Measurements from ENCODE around the gene TMEM63B. TPM values are rescaled to one million over a fixed set of nuclear protein-coding genes. Genes with fewer than 3 reads are reported as not detected.

The TMEM63B gene
- total and polyA plus RNA-seq, 2 experiments from 2014 or later: 14.1 to 43.2 TPM

DNA sequence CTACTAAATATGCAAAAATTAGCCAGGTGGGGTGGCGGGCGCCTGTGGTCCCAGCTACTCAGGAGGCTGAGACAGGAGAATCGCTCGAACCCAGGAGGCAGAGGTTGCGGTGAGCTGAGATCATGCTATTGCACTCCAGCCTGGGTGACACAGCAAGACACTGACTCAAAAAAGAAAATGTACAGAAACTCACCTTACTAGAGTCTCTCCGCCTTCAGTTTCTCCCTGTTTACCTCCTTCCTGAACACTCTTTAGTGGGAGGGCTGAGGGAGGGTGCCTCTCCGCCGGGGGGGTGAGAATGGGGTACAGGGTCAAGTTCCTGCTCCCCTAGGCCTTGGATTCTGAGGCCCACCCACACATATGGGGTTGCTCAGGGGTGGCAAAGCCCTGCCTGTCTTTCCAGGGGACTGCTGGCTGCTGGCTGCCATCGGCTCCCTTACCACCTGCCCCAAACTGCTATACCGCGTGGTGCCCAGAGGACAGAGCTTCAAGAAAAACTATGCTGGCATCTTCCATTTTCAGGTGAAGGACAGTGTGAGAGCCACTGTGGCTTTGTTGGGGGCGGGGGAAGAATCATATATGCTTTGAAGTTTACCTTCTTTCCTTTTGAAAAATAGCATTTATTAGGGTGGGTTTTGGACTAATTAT is 44.7 kb downstream of the TMEM63B start:
- DNase-seq: no peak
- no peak overlapping the region for H2AFZ ChIP-seq
- H3K27me3 ChIP-seq (replicated peaks; ENCODE audit: insufficient read depth): no peaks in the 10 kb centered on the region
- H3K9me3 ChIP-seq (ENCODE audit: low read depth): no peaks in the 10 kb centered on the region
- no peak overlapping the region for H3K9ac ChIP-seq
- no peak overlapping the region for H3K4me2 ChIP-seq (ENCODE audit: unreplicated experiment)
- no peak overlapping the region for H3K4me3 ChIP-seq
- H3K36me3 ChIP-seq (ENCODE audit: low read depth): no peaks in the 10 kb centered on the region
- no peak for TF ChIP-seq EZH2 (IDR thresholded peaks at IDR 0.05; ENCODE audit: insufficient read depth, poor library complexity, severe bottlenecking)
- TF ChIP-seq EZH2phosphoT487 (IDR thresholded peaks at IDR 0.05; ENCODE audit: insufficient read depth, low read depth): no peak
- no peak overlapping the region for H3K27ac ChIP-seq
- 72 to 75% methylated on average over 12 of the region's 12 CpGs for WGBS, 2 experiments (ENCODE audit: low coverage in 1 of 2, low lambda C conversion rate in 2 of 2, missing lambda C conversion rate in 2 of 2)
- H3K79me2 ChIP-seq (ENCODE audit: insufficient read depth): no peaks in the 10 kb centered on the region
- in situ Hi-C loops (cut with MboI): no loop called here
- H3K9me2 ChIP-seq (ENCODE audit: insufficient read depth): no peaks in the 10 kb centered on the region
- H3F3A ChIP-seq (ENCODE audit: insufficient read depth): no peaks in the 10 kb centered on the region
- H4K20me1 ChIP-seq (ENCODE audit: insufficient read depth): no peaks in the 10 kb centered on the region
- peaks cover 2% of the 10 kb centered on the region; the same call in 1 of the 2 replicates for H3K4me1 ChIP-seq (ENCODE audit: insufficient read depth)

DNA sequence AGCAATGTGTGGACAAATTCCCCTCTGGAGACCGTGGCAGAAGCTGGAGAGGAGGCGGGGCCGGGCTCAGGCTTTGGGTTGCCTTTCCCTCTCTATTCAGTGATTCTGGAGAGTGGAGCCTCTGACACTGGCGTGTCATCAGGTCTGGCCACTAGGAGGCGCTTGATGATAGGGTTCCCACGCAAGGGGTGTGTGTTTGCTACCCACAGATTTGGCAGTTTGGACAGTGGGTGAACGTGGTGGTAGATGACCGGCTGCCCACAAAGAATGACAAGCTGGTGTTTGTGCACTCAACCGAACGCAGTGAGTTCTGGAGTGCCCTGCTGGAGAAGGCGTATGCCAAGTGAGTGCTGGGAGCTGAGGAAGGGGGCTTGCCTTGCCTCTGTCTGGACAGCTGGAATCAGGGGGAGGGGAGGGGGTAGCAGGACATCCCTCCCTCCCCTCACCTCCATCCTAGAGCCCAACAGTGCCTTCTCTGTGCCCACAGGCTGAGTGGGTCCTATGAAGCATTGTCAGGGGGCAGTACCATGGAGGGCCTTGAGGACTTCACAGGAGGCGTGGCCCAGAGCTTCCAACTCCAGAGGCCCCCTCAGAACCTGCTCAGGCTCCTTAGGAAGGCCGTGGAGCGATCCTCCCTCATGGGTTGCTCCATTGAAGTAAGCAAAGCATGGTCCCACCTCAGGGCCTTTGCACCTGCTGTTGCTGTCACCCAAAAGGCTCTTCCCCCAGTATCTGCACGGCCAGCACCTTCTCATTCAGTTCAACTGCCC is 45.6 kb downstream of the TMEM63B start:
- WGBS, 2 experiments (ENCODE audit: low coverage in 1 of 2, low lambda C conversion rate in 2 of 2, missing lambda C conversion rate in 2 of 2): 26 to 28% methylated on average over 14 to 15 of the region's 15 CpGs
- in situ Hi-C loops (cut with MboI): no loop called here

DNA sequence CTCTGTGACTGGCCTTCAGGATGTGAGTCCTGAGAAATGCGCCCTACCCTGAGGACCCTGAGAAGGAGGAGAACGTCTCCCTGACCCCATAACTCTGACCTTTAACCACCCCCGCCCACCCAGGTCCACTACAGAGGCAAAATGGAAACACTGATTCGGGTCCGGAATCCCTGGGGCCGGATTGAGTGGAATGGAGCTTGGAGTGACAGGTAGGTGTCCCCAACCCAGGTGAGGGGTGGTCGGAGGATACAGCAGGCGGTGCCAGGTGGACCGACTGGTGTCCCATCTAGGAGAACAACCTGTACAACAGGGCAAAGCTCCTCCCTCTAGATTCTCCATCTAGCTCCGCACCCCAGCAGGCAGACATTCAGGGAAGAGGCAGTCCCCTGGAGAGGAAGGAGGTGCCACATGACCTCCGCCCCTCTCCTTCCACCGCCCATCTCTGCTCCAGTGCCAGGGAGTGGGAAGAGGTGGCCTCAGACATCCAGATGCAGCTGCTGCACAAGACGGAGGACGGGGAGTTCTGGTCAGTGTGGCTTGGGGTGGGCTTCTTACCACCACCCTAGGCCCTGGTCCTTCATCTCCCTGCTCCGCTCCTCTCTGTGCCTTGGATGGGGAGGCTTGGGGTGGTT is 48.9 kb downstream of the TMEM63B start:
- no peak for DNase-seq
- no peak overlapping the region for H3K4me2 ChIP-seq (ENCODE audit: unreplicated experiment)
- no peak overlapping the region for H3K27ac ChIP-seq
- H3K27me3 ChIP-seq (replicated peaks; ENCODE audit: insufficient read depth): no peaks in the 10 kb centered on the region
- H3F3A ChIP-seq (ENCODE audit: insufficient read depth): peaks cover 24% of the 10 kb centered on the region
- H3K9ac ChIP-seq: no peak overlapping the region
- peaks cover 26% of the 10 kb centered on the region for H3K4me1 ChIP-seq (ENCODE audit: insufficient read depth)
- H2AFZ ChIP-seq: no peak overlapping the region
- WGBS, 2 experiments (ENCODE audit: low coverage in 1 of 2, low lambda C conversion rate in 2 of 2, missing lambda C conversion rate in 2 of 2): 94 to 95% methylated on average over 14 to 15 of the region's 15 CpGs
- no peaks in the 10 kb centered on the region for H3K9me2 ChIP-seq (ENCODE audit: insufficient read depth)
- H3K4me3 ChIP-seq: no peak overlapping the region
- H4K20me1 ChIP-seq (ENCODE audit: insufficient read depth): no peaks in the 10 kb centered on the region
- H3K9me3 ChIP-seq (ENCODE audit: low read depth): no peaks in the 10 kb centered on the region
- TF ChIP-seq EZH2phosphoT487 (IDR thresholded peaks at IDR 0.05; ENCODE audit: insufficient read depth, low read depth) (no peak), EZH2 (IDR thresholded peaks at IDR 0.05; ENCODE audit: insufficient read depth, poor library complexity, severe bottlenecking) (no peak)
- no peaks in the 10 kb centered on the region for H3K36me3 ChIP-seq (ENCODE audit: low read depth)
- H3K79me2 ChIP-seq (ENCODE audit: insufficient read depth): no peaks in the 10 kb centered on the region
- in situ Hi-C loops (cut with MboI): no loop called here

More for the DNA sequence above, 45.6 kb downstream of the TMEM63B start:
- Histone ChIP-seq H3K4me1 (ENCODE audit: insufficient read depth) (peaks cover 7% of the 10 kb centered on the region), H3F3A (ENCODE audit: insufficient read depth) (peaks cover 9% of the 10 kb centered on the region), H3K27ac (no peak overlapping the region), H3K9ac (no peak overlapping the region), H3K4me3 (no peak overlapping the region), H2AFZ (0 out of 2 replicates have a peak overlapping the region, but pooled peaks have one; percentile 42), H3K9me3 (ENCODE audit: low read depth) (no peaks in the 10 kb centered on the region), H3K27me3 (replicated peaks; ENCODE audit: insufficient read depth) (no peaks in the 10 kb centered on the region), H3K79me2 (ENCODE audit: insufficient read depth) (no peaks in the 10 kb centered on the region), H3K4me2 (ENCODE audit: unreplicated experiment) (no peak overlapping the region), H3K36me3 (ENCODE audit: low read depth) (no peaks in the 10 kb centered on the region), H3K9me2 (ENCODE audit: insufficient read depth) (no peaks in the 10 kb centered on the region), H4K20me1 (ENCODE audit: insufficient read depth) (no peaks in the 10 kb centered on the region)
- no peak for TF ChIP-seq EZH2 (IDR thresholded peaks at IDR 0.05; ENCODE audit: insufficient read depth, poor library complexity, severe bottlenecking)
- no peak for TF ChIP-seq EZH2phosphoT487 (IDR thresholded peaks at IDR 0.05; ENCODE audit: insufficient read depth, low read depth)
- peak; percentile 88 for DNase-seq

DNA sequence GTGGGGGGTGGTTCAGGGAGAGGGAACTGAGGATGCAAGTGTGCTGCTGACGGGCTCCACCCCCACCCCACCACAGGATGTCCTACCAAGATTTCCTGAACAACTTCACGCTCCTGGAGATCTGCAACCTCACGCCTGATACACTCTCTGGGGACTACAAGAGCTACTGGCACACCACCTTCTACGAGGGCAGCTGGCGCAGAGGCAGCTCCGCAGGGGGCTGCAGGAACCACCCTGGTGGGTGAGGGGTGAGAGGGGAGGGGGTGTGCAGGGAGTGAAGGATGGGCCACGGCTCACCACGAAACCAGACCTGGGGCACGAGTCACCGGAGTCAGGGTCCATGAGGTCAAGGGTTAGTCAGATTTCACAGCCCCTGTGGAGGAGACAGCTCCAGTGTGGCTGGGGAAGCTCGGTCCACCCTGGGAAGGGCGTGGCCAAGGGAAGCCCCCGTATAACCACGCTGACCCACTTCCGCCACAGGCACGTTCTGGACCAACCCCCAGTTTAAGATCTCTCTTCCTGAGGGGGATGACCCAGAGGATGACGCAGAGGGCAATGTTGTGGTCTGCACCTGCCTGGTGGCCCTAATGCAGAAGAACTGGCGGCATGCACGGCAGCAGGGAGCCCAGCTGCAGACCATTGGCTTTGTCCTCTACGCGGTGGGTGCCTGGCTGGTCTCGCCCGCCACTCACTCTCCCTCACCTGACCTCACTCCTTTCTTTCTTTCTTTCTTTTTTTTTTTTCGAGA is 49.6 kb downstream of the TMEM63B start:
- H3F3A ChIP-seq (ENCODE audit: insufficient read depth): peaks cover 24% of the 10 kb centered on the region
- no peaks in the 10 kb centered on the region for H3K27me3 ChIP-seq (replicated peaks; ENCODE audit: insufficient read depth)
- no peak overlapping the region for H3K9ac ChIP-seq
- no peaks in the 10 kb centered on the region for H4K20me1 ChIP-seq (ENCODE audit: insufficient read depth)
- DNase-seq: no peak
- H2AFZ ChIP-seq: no peak overlapping the region
- no peak overlapping the region for H3K27ac ChIP-seq
- H3K9me2 ChIP-seq (ENCODE audit: insufficient read depth): no peaks in the 10 kb centered on the region
- in situ Hi-C loops (cut with MboI): no loop called here
- no peak overlapping the region for H3K4me3 ChIP-seq
- no peaks in the 10 kb centered on the region for H3K36me3 ChIP-seq (ENCODE audit: low read depth)
- 82 to 88% methylated on average over 17 to 24 of the region's 24 CpGs for WGBS, 2 experiments (ENCODE audit: low coverage in 1 of 2, low lambda C conversion rate in 2 of 2, missing lambda C conversion rate in 2 of 2)
- H3K4me1 ChIP-seq (ENCODE audit: insufficient read depth): peaks cover 26% of the 10 kb centered on the region
- TF ChIP-seq EZH2 (IDR thresholded peaks at IDR 0.05; ENCODE audit: insufficient read depth, poor library complexity, severe bottlenecking) (no peak), EZH2phosphoT487 (IDR thresholded peaks at IDR 0.05; ENCODE audit: insufficient read depth, low read depth) (no peak)
- no peak overlapping the region for H3K4me2 ChIP-seq (ENCODE audit: unreplicated experiment)
- no peaks in the 10 kb centered on the region for H3K79me2 ChIP-seq (ENCODE audit: insufficient read depth)
- H3K9me3 ChIP-seq (ENCODE audit: low read depth): no peaks in the 10 kb centered on the region
